ENCODE data around the gene COG5.

- TF ChIP-seq POLR2A (conservative IDR thresholded peaks at IDR 0.05) (no peak), SMC3 (conservative IDR thresholded peaks at IDR 0.05; ENCODE audit: insufficient read depth, low read depth, low read length) (no peak), SOX6 (IDR thresholded peaks at IDR 0.05) (no peak)
These were observed 158.2 kb downstream of the COG5 start for GRCh38 chr7:107405559-107405958.
